Activated CD8-positive, alpha-beta memory T cell treated with anti-CD3 and anti-CD28 coated beads, Interleukin-2, amount 50 U/mL, for 1 hour (primary cell): ENCODE data around the gene FAAP100.
A peak's percentile ranks its signal among the peaks of the same experiment; 100 is the strongest.
"Not testable (repeated sequence)": the region's sequence is repeated elsewhere in the genome, so short reads cannot be mapped to it uniquely, and the experiment has no call there.

ENCODE experiments used
- DNase-seq: peaks from one replicate; pipeline ENCODE4 v3.0.0-alpha.2; 2020; ENCODE audit errors: extremely low read depth

FAAP100 gene, protein sequence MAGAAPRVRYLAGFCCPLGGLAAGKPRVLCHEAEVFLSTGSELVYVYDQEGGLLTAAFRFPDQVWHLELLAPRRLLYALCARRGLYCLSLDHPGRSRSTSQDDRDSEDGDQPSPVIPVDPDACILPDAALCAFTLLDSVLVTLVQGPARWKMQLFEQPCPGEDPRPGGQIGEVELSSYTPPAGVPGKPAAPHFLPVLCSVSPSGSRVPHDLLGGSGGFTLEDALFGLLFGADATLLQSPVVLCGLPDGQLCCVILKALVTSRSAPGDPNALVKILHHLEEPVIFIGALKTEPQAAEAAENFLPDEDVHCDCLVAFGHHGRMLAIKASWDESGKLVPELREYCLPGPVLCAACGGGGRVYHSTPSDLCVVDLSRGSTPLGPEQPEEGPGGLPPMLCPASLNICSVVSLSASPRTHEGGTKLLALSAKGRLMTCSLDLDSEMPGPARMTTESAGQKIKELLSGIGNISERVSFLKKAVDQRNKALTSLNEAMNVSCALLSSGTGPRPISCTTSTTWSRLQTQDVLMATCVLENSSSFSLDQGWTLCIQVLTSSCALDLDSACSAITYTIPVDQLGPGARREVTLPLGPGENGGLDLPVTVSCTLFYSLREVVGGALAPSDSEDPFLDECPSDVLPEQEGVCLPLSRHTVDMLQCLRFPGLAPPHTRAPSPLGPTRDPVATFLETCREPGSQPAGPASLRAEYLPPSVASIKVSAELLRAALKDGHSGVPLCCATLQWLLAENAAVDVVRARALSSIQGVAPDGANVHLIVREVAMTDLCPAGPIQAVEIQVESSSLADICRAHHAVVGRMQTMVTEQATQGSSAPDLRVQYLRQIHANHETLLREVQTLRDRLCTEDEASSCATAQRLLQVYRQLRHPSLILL

DNA sequence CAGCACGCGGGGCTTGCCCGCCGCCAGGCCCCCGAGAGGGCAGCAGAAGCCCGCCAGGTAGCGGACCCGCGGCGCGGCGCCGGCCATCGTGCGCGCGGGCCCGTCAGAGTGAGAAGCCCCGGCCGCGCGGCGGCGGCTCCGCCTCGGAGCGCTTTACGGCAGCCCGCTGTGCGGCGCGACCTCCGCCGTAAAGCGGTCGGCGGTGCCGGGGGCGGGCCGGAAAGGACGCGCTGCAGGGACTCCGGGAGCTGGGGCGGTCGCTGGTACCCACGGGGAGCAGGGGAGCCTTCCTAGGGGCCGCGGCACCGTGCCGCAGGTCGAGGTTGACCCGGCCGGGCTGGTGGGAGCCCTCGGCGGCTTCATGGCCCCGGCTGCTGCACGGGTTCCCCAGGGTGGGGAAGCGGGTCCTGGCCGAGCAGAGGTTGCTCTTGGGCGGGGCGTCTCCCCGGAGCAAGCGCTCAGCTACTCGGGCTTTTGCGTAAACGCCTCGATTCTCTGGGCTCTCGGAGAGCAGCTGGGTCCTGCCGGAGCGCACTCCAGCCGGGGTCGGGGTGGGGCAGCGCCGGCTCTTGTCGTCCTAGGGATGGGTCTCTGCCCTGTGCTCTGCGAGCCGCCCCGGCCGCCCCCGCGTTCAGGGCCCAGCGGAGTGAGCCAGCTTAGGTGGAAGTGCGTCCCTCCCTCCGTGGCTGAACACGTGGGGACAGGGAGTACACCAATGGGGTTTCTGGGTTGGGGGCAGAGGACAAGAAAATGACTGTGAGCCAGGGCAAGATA is at the start of gene FAAP100:
Gene FAAP100 (minus strand): TSS at position 110 of the 774 bp plus-strand sequence. CDS start 23 bp downstream, at position 87.
- no peak for DNase-seq

DNA sequence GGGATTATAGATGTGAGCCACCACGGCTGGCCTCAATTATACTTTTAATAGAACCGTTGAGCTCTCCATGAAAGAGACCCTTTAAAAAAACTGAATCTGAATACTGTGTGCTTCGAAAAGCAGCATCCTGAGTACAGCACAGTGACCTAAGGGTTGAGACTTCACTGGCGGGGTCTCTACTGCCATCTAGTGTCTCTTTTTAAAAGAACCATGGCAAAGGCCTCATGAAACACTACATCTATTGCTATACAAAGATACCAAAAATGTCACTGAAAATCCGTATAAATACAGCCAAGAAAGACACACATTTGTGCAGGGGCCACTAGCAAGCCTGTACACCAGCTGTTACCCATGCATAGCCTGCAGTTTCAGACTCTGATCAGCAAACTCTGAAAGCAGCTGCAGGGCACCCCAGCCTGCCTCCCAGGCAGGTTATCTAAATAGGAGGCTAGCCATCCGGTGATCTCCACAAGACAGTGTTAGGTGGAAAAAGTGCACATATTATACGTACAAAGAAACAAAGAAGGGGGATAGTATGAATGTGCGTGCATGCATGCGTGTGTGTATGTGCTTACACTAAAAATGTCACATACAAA is 49.5 kb upstream of the FAAP100 start:
- DNase-seq: peak; percentile 11

DNA sequence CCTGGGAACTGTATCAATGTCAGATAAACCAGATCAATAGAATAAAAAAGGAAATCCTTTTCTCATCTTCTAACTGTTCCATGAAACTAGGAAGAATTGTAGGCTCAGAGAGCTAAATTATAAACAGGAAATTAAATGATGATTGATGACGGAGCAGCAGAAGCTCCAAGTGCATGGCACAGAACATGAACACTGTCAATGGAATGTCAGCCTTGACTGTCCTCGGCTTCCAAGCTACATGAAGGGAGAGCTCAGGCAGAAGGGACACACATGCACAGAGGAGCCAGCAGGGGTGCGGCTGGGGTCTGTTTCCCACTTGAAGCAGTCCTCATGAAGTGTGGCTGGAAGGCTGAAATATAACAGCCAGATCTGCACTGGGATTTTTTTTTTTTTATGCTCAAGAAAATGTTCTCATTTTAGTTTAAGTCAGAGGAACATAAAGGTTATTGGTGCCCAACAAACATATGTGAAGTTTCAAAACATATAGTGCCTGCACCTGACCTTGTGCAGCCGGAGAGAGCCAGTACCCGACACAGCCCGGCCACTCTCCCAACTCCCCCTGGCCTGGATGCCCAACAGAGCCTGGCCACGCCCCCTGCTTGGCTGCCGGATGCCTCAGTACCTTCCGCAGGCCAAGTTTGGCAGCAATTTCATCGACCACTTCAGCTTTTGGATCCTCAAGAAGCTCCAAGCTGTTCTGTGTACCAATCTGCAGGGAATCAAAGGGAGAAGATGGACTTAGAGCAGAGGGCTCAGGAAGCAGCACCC is 47.8 kb upstream of the FAAP100 start:
- no peak for DNase-seq

DNA sequence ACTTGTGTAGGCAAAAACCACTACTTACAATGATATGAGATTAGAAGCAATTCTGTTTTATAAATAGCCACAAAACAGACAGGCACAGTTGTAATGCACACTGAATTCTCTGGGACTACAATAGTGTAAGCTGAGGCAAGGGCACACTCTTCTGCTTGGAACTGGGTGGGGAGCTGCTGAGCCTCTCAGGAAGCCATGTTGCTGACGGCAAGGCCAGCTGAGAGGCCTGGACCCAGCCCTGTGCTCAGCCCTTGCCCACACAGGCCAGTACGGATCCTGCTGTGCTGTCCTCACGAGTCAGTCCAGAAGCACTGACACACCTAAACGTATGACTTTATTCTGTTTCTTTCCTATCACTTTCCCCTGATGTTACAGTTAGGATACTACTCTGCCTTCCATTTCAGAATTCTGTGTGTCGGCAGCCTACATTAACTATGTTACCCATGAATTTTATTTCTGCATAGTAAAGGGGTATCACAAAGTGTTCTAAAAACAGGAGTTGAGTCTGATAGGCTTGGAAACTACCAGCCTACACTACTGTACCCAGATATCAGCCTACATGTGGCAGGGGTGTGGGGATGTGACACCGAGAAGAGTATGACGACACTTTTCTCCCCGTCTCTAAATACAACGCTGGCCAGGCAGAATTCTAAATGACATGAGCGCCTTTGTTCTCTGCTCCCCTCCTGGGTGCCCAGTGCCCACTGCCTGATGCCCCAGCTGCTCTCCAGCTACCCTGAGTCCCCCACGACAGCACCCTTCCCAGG is 41.1 kb upstream of the FAAP100 start:
- DNase-seq: no peak

DNA sequence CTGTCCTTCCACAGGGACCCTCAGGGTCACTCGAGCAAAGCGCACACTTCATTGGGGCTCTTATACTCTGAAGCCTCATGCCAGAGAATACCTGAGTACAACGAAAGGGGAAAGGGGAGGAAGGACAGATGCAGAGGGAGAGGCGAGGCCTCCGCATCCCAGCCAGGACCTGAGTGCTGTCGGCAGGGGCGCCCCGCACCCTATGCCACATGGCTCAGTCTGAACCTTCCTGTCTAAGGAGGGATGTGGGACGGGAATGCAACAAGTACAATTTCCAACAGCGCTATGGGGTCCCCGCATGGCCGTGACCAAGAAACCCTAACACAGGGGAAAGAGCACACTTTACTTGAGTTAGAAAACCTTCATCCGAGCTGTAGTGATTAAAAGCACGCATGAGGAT is 39.8 kb upstream of the FAAP100 start:
- DNase-seq: no peak

DNA sequence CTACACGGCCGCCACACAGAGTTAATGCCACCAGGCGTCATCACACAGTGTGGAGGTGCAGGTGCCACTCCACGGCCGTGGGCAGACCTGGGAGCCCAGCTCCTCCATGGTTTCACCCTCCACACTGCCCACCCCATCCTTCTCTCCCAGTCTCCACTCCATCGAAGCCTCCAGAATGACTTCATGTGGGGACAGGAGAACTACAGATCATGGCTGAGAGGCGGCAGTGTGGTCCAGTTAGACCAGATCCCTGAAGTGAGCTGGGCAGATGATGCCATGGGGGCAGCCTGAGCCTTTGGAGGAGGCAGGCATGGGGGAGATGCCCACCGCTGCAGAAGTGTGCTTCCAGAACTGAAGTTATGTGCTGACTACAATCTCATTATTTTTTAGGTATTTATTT is 38.0 kb upstream of the FAAP100 start:
- DNase-seq: no peak

DNA sequence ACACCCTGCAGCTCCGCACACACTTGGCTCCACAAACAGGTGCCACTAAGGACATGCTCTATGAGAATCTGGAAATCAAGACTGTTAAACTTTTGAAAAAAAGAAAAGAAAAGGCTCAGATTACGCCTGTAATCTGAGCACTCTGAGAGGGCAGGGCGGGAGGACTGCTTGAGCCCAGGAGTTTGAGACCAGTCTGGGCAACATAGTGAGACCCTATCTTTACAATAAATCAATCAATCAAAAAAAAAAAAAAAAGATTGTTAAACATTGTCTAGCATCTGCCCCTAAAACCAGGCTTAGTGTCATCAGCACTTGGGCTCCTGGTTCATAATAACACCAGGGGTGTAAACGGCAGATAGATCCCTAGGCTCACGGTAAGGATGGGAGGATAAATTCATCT is 37.5 kb upstream of the FAAP100 start:
- no peak for DNase-seq

DNA sequence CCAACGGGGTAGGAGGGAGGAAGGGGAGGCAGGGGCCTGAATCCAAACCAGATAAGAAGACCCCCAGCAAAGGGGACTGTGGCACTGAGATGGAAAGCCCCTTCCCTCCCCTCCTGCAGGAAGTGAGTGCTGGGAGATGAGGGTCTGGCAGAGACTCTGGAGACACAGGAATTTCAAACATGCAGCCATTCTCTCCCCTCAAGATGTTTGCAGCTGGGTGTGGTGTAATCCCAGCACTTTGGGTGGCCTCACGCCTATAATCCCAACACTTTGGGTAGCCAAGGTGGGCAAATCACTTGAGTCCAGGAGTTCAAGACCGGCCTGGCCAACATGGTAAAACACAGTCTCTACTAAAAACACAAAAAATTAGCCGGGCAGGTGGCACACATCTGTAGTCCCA is 33.9 kb upstream of the FAAP100 start:
- DNase-seq: no peak

DNA sequence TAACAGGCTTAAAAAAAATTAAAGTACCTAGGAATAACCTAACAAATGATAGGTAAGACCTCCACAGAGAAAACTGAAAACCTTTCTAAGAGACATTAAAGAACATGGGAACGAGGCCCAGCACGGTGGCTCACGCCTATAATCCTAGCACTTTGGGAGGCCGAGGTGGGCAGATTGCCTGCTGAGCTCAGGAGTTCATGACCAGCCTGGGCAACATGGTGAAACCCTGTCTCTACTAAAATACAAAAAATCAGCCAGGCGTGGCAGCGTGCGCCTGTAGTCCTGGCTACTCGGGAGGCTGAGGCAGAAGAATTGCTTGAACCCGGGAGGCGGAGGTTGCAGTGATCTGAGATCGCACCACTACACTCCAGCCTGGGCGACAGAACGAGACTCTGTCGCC is 32.6 kb upstream of the FAAP100 start:
- not testable (repeated sequence) for DNase-seq

DNA sequence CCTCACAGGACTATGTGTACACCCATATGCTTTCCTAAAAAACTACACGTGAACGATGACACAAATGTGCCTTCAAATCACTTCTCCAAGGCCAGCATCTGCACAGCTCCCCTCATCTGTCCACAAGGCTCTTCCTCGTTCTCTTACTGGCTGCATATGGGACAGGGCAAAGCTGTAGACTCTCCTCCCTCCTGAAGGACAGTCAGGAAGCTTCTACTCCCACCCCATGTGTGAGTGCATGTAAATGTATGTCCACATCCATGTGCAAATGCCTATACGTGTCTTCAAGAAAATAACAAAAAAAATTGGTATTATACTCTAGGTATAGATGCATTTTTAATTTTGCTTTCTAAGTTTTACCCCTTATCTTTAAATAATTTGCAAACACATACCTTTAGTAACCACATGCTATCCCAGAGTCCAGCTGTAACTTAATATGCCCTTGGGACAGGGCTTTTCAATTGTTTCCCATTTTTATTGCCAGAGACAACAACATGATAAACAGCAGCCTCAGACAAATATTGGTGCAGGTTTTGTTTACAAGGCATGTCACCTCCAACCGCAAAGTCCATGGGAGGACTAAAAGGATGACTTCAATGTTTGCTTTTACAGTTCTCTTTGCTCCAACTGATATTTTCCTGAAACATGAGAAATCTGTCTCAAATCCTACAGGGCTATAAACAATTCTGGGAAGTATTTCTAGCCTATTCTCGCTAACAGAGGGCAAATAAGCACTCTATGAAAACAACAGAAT is 31.6 kb upstream of the FAAP100 start:
- no peak for DNase-seq

DNA sequence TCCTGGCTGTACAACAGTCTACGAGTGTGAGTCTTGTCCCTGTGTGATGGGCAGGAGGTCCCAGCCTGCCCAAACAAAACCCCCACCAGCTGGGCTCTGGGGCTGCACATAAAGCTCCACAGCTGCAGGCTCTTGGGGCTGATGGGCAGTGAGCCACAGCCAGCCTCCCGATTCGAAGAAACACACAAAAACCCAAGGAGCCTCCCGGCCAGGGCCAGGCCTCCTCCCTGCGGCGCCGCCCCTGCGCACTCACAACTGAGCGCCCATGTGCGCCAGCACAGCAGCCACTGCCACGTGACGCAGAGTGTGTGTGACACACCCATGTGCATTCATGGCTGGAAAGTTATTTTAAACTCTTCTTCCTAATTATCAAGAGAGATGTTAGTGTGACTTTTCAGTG is 30.6 kb upstream of the FAAP100 start:
- no peak for DNase-seq

DNA sequence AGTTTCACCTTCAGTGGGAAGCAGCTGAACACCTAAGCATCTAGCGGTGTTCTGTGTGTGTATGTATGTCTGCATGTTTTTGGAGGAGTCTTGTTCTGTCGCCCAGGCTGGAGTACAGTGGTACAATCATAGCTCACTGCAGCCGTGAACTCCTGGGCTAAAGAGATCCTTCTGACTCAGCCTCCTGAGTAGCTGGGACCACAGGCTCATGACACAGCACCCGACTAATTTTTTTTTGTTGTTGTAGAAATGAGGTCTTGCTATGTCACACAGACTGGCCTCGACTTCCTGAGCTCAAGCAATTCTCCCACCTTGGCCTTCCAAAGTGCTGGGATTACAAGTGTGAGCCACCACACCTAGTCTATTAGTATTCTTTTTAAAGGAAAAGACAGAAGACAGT is 30.2 kb upstream of the FAAP100 start:
- DNase-seq: no peak

DNA sequence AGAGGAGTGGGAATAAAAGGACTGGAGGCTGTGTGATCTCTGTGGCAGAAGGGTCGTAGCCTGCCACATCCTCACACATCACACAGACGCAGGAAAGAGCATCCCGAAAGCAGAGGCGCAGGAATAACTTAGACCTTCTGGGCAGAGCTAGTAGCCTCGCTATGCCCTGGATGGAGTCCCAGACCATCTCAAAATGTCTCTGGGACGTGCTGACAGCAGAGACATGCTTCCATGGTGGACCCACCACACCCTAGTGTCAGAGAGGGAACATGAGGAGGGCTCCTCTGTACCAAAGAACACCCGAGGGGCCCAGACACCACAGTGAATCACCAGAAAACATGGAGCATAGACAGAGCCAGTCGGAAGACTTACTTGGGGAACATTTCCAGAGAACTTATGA is 29.6 kb upstream of the FAAP100 start:
- no peak for DNase-seq

DNA sequence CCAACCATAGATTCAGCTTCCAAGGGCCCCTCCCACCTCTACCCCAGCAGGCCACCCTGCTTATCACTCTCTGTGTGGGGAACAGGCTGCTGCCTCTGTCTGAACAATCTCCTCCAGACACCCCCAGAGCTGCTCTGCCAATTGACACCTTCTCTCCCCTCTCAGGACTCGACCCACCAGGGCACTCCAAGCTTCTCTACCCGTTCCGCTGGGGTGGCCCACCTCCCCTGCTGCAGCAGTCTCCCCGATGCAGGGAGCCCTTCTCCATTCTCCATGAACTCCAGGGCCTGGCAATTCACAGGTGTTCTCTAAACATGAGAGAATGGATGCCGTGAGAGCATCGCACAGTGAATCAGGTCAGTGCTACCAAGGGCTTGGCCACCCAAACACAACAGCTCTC is 28.3 kb upstream of the FAAP100 start:
- DNase-seq: no peak

DNA sequence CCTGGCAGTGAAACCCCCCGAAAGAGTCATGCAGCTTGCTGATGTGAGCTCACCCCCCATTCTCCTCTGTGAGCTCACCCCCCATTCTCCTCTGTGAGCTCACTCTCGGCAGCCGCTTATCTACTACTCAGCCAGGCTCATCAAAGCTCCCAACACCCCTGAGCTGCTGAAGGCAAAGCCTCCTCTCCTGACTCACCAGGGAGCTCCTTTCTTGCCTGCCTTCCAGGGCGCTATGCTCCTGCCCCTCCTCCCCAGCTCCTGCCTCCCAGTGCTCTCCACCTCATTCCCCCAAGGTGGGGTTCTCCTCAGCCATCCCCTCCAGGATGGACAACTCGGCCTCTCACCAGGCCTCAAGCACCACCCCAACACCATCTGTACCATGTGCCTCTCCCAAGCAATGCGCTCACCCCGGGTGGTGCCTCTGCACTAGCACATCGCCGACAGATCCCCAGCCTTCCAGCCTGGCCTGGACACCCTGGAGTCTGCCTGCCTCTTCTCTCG is 27.7 kb upstream of the FAAP100 start:
- no peak for DNase-seq

DNA sequence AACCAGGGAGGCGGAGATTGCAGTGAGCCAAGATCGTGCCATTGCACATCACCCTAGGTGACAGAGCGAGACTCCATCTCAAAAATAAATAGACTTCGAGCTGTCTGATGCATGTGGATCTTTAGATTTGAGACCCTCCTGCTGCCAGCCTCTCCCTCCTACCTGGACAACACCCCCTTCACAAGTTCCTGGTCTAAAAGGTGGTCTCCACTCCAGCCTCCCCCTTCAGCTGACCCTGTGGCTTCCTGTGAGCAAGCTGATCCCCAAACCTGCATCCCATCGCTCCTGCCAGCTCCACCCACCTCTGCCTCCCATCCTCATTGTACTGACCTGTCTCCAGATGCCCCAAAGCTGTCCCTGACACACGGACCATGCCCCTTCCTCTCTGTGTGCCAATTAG is 27.1 kb upstream of the FAAP100 start:
- DNase-seq: no peak

DNA sequence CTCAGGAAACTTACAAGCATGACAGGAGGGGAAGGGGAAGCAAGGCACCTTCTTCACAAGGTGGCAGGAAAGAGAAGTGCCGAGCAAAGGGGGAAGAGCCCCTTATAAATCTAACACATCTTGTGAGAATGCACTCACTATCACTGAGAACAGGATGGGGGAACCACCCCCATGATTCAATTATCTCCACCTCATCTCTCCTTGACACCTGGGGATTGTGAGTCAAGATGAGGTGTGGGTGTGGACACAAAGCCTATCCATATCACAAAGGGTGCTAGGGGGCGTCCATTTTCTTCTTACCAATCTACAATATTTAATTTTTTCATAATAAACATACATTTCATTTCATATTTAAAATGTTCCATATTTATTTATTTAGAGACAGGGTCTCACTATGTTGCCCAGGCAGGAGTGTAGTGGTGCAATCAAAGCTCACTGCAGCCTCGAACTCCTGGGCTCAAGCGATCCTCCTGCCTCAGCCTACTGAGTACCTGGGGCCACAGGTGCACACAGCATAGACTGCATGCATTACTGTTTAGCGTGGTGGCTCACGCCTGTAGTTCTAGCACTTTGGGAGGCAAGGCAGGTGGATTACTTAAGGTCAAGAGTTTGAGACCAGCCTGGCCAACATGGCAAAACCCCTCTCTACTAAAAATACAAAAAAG is 26.5 kb upstream of the FAAP100 start:
- DNase-seq: no peak

DNA sequence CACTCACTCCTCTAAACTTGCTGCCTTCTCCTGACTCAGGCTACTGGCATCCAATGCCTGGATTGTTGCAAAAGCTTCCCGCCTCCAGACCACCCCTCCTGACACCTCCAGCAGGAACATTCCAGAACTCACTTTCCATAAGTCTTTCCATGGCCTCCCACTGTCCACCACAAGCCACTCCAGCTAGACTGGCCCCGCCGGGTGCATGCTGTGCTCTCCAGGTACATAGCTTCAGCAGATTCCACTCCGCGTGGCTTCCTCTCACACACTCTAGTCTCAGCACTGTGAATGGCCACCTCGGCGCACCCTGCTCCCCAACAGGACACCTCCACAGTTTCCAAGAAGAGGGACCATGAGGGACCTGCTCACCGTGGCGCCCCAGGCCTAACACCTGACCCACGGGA is 25.9 kb upstream of the FAAP100 start:
- DNase-seq: no peak
